NCI-H345 treated with DMSO at 0.1 percent for 48 hours (cell line): ENCODE results near the gene PELI3.
A peak's percentile ranks its signal among the peaks of the same experiment; 100 is the strongest.

Experiments used
- DNase-seq: peaks from one replicate; lab custom pipeline; 2025; ENCODE audit not compliant: unreplicated experiment; lab: John Stamatoyannopoulos, UW

The PELI3 gene

GRCh38 chr11:66497206-66497605, 30.5 kb downstream of the PELI3 start:
- DNase-seq, result no peak

GRCh38 chr11:66498506-66498905, 31.8 kb downstream of the PELI3 start:
- DNase-seq, result no peak

GRCh38 chr11:66505276-66505816, 38.6 kb downstream of the PELI3 start:
- no peak for DNase-seq

GRCh38 chr11:66509131-66509561, 42.4 kb downstream of the PELI3 start:
- no peak for DNase-seq

GRCh38 chr11:66510271-66510989, 43.7 kb downstream of the PELI3 start, which contains the start of gene BBS1:
TSS of gene BBS1 (plus strand) at chr11:66510635. CDS start at chr11:66510660, 25 bp downstream.
- peak; percentile 54 for DNase-seq

- no peak for DNase-seq
Measured at GRCh38 chr11:66510990-66511339, 44.3 kb downstream of the PELI3 start.

GRCh38 chr11:66523611-66524010, 56.9 kb downstream of the PELI3 start:
- no peak for DNase-seq

GRCh38 chr11:66524304-66525040, 57.8 kb downstream of the PELI3 start:
- no peak for DNase-seq
